Osteocyte (in vitro differentiated cells): ENCODE data around the gene PRUNE2. TPM values are rescaled to one million over a fixed set of nuclear protein-coding genes. Genes with fewer than 3 reads are reported as not detected.
"Not testable (repeated sequence)": the region's sequence is repeated elsewhere in the genome, so short reads cannot be mapped to it uniquely, and the experiment has no call there.

Experiments used
- DNase-seq: peaks from one replicate; pipeline ENCODE4 v3.0.0; 2021; ENCODE audit warnings: mixed read lengths; ENCODE audit not compliant: unreplicated experiment; ENCODE audit errors: extremely low spot score
- H3K27ac Mint-ChIP-seq: one replicate; pipeline ENCODE4 v1.8.0; 2021; ENCODE audit warnings: mild to moderate bottlenecking, mixed read lengths; ENCODE audit not compliant: unreplicated experiment
- H3K27me3 Mint-ChIP-seq: one replicate; pipeline ENCODE4 v1.8.0; 2021; ENCODE audit warnings: mixed read lengths; ENCODE audit not compliant: unreplicated experiment
- H3K36me3 Mint-ChIP-seq: one replicate; pipeline ENCODE4 v1.8.0; 2021; ENCODE audit warnings: mixed read lengths; ENCODE audit not compliant: unreplicated experiment
- H3K4me1 Mint-ChIP-seq: one replicate; pipeline ENCODE4 v1.8.0; 2021; ENCODE audit warnings: mixed read lengths; ENCODE audit not compliant: unreplicated experiment
- H3K4me3 Mint-ChIP-seq: one replicate; pipeline ENCODE4 v1.8.0; 2021; ENCODE audit warnings: mild to moderate bottlenecking, moderate library complexity, mixed read lengths; ENCODE audit not compliant: unreplicated experiment
- H3K9me3 Mint-ChIP-seq: one replicate; pipeline ENCODE4 v1.8.0; 2021; ENCODE audit warnings: mixed read lengths; ENCODE audit not compliant: unreplicated experiment
- CTCF ChIP-seq: fragments of 200-600 bp; sonication (generic); IDR thresholded peaks from 2 replicates; pipeline ENCODE4 v1.5.0; 2021; ENCODE audit warnings: antibody characterized with exemption, mild to moderate bottlenecking, moderate library complexity
- total RNA-seq: library from RNA; stranded (reverse); gene quantifications from 2 replicates; pipeline ENCODE4 v1.2.1, GENCODE V29; 2021

Gene PRUNE2
- total RNA-seq, 1 donor from 2014 or later: 1.0 TPM

- Mint-ChIP-seq H3K27ac (no peak overlapping the region), H3K4me1 (peaks cover 13% of the 10 kb centered on the region), H3K27me3 (peaks cover 4% of the 10 kb centered on the region), H3K9me3 (no peaks in the 10 kb centered on the region), H3K4me3 (no peak overlapping the region), H3K36me3 (no peaks in the 10 kb centered on the region)
- TF ChIP-seq CTCF: no peak
- DNase-seq: no peak
Measured at GRCh38 chr9:76594764-76595424, 311.0 kb downstream of the PRUNE2 start.

- DNase-seq, H3K4me3 Mint-ChIP-seq, H3K27me3 Mint-ChIP-seq, H3K9me3 Mint-ChIP-seq, H3K36me3 Mint-ChIP-seq, H3K27ac Mint-ChIP-seq: not testable (repeated sequence)
- peaks cover 13% of the 10 kb centered on the region for H3K4me1 Mint-ChIP-seq
Measured at GRCh38 chr9:76593961-76594735, 311.8 kb downstream of the PRUNE2 start.

- Mint-ChIP-seq H3K4me3 (no peak overlapping the region), H3K4me1 (peaks cover 13% of the 10 kb centered on the region)
- no peak for DNase-seq
Measured at GRCh38 chr9:76592974-76593347, 313.0 kb downstream of the PRUNE2 start.

GRCh38 chr9:76592091-76592973 is 313.6 kb downstream of the PRUNE2 start:
- TF ChIP-seq CTCF: no peak
- Mint-ChIP-seq H3K4me3 (no peak overlapping the region), H3K27ac (no peak overlapping the region), H3K9me3 (no peaks in the 10 kb centered on the region), H3K4me1 (peaks cover 13% of the 10 kb centered on the region), H3K36me3 (no peaks in the 10 kb centered on the region), H3K27me3 (peaks cover 4% of the 10 kb centered on the region)
- DNase-seq: no peak

More at GRCh38 chr9:76592974-76593347, 313.0 kb downstream of the PRUNE2 start:
- H3K27me3 Mint-ChIP-seq: peaks cover 4% of the 10 kb centered on the region
- no peak for TF ChIP-seq CTCF
- H3K36me3 Mint-ChIP-seq: no peaks in the 10 kb centered on the region
- no peak overlapping the region for H3K27ac Mint-ChIP-seq
- no peaks in the 10 kb centered on the region for H3K9me3 Mint-ChIP-seq

GRCh38 chr9:76591256-76591950 is 314.5 kb downstream of the PRUNE2 start:
- H3K4me1 Mint-ChIP-seq: peaks cover 13% of the 10 kb centered on the region
- no peak for DNase-seq
- peaks cover 4% of the 10 kb centered on the region for H3K27me3 Mint-ChIP-seq
- TF ChIP-seq CTCF: no peak
- no peak overlapping the region for H3K27ac Mint-ChIP-seq
- H3K4me3 Mint-ChIP-seq: no peak overlapping the region
- H3K36me3 Mint-ChIP-seq: no peaks in the 10 kb centered on the region
- H3K9me3 Mint-ChIP-seq: no peaks in the 10 kb centered on the region
